Left hindlimb (tissue), 1 donor: ENCODE results near the gene MGME1.

Source experiments
- DNase-seq: peaks from one replicate; pipeline ENCODE4 v3.0.0-alpha.2; 2018

The MGME1 gene

GRCh38 chr20:17940224-17940971 lies 28.4 kb upstream of the MGME1 start:
- DNase-seq = no peak

- DNase-seq = no peak
Measured at GRCh38 chr20:17941087-17941825, 27.6 kb upstream of the MGME1 start.

DNA sequence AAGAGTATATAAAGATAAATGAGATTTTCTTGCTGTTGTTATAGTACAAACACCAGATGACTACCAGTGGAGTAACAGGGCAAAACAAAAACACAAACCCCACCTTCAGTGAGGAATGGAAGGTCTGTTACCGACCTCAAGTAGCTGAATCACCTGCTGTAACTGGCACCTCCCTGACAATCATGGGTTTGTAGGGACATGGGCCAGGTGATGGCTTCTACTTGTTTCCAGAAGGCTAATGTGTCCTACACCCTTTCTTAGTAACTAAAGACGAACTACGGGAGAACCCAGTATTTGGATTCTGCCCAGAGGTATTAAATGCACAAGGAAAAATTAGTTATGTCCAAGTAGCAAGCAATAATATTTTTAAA lies 27.0 kb upstream of the MGME1 start:
- DNase-seq = no peak

- DNase-seq = no peak
Measured at GRCh38 chr20:17943343-17943742, 25.5 kb upstream of the MGME1 start.

DNA sequence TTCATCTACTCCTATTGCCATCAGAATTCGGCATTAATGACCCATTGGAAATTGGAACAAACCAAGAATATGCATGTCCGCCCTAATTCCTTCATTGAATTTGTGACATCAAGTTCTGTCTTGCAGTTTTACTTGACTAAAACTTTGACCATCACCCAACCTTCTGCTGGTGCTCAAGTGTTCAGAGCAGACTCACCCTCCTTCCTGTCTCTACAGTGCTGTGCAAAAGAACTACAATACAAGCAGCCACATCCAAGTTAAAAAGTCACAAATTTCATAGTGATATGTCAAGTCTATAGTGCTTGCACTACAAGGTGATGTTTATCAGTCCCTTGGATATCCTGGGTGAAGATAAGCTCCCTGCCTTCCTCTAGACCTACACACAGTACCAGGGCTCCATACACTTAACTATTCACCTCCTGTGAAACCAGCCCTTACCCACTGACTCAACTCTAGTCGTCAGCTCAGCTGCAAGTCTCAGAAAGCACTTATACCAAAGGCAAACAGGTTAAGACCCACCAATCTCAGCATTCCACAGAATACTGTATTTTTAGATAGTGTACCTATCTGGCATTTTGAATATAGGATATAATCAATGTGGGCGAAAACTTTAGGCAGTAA lies 23.9 kb upstream of the MGME1 start:
- no peak for DNase-seq

DNA sequence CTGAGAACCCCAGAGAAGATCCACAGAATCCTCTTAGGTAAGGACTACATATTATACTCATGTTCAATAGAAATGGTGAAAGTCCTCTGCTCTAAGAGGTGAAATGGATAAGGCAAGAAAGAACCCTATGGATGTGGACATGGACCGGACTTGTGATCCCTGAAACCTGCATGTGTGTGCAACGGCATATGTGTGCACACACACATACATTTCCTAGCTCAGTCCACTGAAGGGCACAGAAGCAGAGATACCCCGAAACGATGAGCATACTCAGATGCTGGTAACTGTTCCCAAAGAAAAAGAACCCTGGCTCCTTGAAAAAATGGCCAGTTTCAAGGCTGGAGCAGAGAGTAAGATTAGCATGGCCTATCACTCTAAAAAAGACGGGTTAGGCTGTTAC lies 22.8 kb upstream of the MGME1 start:
- DNase-seq = no peak

GRCh38 chr20:17946572-17947473 lies 22.0 kb upstream of the MGME1 start:
- DNase-seq = no peak

DNA sequence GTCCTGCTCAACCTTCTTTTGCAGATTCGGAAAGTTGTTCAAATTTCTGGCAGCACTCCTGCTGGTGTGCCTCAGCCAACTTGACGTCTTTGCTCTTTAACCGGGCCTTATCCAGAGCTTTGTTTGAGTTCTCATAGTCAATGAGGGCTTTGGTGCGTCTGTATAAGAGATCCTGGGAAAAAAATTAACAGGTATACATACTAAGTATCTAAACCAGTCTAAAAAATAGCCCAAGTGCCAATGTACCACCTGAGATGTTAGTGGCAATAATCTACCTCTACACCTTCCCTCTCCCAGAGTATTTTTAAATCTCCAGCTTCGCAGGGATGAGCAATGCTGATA lies 21.4 kb upstream of the MGME1 start:
- no peak for DNase-seq

DNA sequence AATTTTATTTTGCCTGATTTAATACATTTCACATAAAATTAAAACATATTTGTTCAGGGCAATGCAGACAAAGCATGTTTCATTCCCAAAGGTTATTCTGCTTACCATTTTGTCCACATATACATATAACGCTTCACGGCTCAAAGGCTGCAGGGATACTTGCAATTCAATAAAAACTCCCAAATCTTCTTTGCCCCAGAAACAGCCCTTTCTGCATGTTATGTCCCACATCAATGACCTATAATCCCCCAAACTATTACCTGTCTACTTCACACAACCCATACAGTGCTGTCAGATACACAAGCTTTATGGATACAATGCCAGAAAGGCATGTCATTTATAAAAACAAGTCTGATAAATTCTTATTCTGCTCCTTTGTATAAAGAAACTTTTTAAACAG lies 20.4 kb upstream of the MGME1 start:
- no peak for DNase-seq

DNA sequence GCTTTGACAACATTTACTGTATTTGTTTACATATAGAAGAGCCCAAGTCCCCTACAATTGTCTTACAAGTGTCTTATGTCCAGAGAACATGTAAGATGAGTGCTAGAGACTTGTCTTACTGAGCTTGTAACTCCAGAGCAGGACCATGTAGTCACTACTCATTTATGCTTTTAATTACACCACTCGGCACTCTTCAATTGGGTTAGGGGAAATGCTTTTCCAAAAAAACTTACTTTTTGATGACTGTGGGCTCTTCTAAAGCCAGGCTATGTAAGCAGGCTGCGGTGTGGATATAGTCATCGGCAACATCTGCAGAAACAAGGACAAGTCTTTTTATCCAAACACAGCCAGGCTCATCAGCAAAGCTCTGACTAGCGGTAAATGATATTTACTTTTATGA lies 18.9 kb upstream of the MGME1 start:
- DNase-seq = no peak

DNA sequence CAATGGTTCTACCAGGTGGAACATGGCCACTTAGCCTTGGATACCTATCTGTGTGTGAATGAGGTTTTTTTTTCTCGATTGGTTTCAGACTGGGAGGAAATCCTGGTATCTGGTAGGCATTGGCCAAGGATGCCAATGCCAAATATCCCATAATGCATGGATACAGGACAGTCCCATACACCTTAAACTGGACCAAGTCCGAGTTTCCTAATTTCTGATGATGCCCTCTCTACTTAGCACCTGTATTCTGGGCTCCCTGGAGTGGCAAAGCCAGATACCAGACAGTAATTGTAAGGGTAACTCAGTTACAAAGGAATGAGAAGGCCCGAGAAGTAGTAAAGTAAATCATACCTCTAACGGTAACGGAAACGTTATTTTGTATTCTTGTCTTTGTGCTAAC lies 18.1 kb upstream of the MGME1 start:
- DNase-seq = no peak

GRCh38 chr20:17951323-17951722 lies 17.5 kb upstream of the MGME1 start:
- DNase-seq = no peak

DNA sequence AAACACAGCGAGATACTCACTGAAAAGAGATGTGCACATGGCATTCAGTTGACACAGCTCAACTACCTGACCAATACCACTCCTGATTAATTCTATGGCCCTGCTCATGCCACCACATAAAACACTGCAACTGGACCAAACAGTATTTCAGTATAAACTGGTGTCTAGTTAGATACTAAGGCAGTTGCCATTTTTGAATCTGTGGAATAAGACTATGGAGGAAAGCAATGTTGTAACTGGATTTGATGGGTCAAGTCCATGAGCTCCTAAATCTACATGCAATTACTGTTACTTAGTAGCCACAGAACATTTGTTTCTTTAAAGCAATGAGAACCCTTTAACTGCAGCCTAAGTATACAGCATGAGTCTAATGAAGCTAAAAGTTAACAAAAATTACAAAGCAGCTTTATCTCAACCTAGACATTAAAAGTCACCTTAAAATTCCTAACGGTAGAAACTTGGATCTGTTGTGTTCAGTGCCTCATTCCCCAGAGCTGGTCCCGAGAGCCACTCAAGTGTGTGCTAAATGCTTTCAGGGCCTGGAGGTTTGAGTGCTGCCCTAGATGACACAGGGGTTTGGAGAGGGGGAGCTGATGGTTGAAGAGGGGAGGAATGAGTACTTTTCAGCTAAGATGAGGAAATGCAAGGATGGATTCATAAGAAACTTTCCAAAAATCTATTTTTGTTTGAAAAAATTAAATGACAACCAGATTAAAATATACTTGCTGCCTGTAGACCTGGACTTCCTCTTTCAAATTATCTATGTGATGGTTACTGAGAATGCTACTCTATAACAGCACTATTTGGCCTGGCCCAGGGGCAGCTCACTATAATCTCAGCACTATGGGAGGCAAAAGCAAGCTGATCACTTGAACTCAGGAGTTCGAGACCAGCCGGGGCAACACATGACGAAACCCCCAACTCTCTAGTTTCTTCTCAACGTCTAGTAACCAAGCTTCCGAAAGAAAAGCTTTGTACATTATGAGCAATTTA lies 15.8 kb upstream of the MGME1 start:
- DNase-seq = no peak

GRCh38 chr20:17953935-17954334 lies 14.9 kb upstream of the MGME1 start:
- no peak for DNase-seq

GRCh38 chr20:17955302-17955701 lies 13.5 kb upstream of the MGME1 start:
- DNase-seq = no peak

DNA sequence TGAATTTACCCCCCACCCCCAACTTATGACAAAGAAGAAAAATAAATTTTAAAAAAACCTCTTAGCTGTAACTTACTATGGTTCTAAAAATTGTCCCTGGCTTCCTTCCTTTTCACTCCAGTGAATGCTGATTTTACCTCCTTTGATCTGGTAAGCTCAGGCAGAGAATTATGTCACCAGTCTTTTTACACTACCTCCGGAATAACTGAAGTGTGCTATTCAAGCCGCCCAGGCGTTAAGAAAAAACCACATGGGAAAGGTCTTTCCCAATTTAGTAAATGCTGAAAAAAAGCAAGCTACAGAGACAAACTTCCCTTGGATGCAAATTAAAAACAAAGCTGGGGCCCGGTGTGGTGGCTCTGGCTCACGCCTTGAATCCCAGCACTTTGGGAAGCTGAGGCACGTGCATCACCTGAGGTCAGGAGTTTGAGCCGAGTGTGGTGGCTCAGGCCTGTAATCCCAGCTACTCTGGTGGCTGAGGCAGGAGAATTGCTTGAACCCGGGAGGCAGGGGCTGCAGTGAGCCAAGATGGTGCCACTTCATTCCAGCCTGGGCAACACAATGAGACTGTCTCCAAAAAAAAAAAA lies 12.6 kb upstream of the MGME1 start:
- DNase-seq = no peak

GRCh38 chr20:17957505-17958363 lies 11.1 kb upstream of the MGME1 start:
- DNase-seq = no peak

DNA sequence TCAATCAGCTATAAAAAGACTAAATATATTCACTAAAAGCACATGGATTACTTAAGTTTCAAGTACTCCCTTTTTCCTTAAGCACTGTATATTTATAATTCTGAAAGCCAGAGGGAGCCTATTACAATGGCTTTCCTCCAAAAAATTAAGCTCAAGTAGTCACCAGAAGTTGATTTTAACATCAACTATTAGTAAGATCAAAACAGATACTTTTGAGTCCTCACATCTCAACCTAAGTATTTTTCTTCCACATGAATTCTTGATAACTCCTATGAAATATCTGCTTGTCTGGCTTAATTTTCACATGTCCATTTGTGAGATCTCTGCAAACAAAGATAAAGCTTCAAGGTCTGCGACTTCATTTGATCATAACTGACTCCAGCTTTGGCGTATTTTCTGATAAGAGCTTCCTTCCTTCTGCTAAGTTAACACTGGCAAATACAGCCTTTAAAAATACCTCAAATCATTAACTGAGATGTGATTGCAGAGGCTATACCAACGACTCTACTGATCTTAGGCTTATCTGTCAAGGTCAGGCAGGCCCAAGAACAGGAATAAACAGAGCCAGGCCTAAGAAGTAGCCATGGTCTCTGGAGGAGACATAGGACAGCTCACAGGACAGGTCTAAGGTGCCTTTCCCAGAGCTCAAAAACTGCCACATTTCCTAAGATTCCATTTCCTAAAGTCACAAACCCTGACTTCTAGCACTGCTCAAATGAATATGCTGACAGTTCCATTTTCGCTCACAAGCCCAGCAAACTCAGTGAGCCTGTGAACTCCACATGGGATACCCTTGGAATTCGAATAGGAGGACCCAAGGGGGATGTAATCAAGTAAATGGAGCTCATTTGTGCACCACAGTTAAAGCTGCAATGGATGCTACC lies 10.2 kb upstream of the MGME1 start:
- no peak for DNase-seq

- no peak for DNase-seq
Measured at GRCh38 chr20:17959257-17959627, 9.6 kb upstream of the MGME1 start.
